ENCODE data around the gene EYS. TPM values are rescaled to one million over a fixed set of nuclear protein-coding genes. Genes with fewer than 3 reads are reported as not detected.

The EYS gene
- total RNA-seq, 1 donor from 2014 or later = 0.08 TPM

- no peak for DNase-seq
- Histone ChIP-seq H3K4me3 (no peak overlapping the region), H3K27me3 (ENCODE audit: low read depth) (no peaks in the 10 kb centered on the region), H3K4me1 (no peaks in the 10 kb centered on the region), H3K36me3 (no peaks in the 10 kb centered on the region), H3K9me3 (replicated peaks) (no peaks in the 10 kb centered on the region), H3K27ac (replicated peaks) (no peak overlapping the region)
- TF ChIP-seq CTCF (IDR thresholded peaks at IDR 0.05; ENCODE audit: borderline replicate concordance) = no peak
- intact Hi-C loops (cut with micrococcal nuclease) = no loop called here
Measured at GRCh38 chr6:64811119-64811518, 895.9 kb downstream of the EYS start.

GRCh38 chr6:64807785-64808184 lies 899.2 kb downstream of the EYS start:
- H3K27me3 ChIP-seq (ENCODE audit: low read depth) = no peaks in the 10 kb centered on the region
- H3K9me3 ChIP-seq (replicated peaks) = no peaks in the 10 kb centered on the region
- intact Hi-C loops (cut with micrococcal nuclease) = no loop called here
- no peak for DNase-seq
- no peak overlapping the region for H3K27ac ChIP-seq (replicated peaks)
- H3K4me1 ChIP-seq = no peaks in the 10 kb centered on the region
- no peak for TF ChIP-seq CTCF (IDR thresholded peaks at IDR 0.05; ENCODE audit: borderline replicate concordance)
- no peak overlapping the region for H3K4me3 ChIP-seq
- no peaks in the 10 kb centered on the region for H3K36me3 ChIP-seq

- DNase-seq = no peak
- TF ChIP-seq CTCF (IDR thresholded peaks at IDR 0.05; ENCODE audit: borderline replicate concordance) = no peak
- intact Hi-C loops (cut with micrococcal nuclease) = no loop called here
- no peak overlapping the region for H3K27ac ChIP-seq (replicated peaks)
- H3K36me3 ChIP-seq = no peaks in the 10 kb centered on the region
- no peaks in the 10 kb centered on the region for H3K9me3 ChIP-seq (replicated peaks)
- H3K4me3 ChIP-seq = no peak overlapping the region
- no peaks in the 10 kb centered on the region for H3K27me3 ChIP-seq (ENCODE audit: low read depth)
- H3K4me1 ChIP-seq = no peaks in the 10 kb centered on the region
Measured at GRCh38 chr6:64803470-64804166, 903.4 kb downstream of the EYS start.

- H3K4me1 ChIP-seq = no peaks in the 10 kb centered on the region
- no peaks in the 10 kb centered on the region for H3K27me3 ChIP-seq (ENCODE audit: low read depth)
- TF ChIP-seq CTCF (IDR thresholded peaks at IDR 0.05; ENCODE audit: borderline replicate concordance) = no peak
- H3K36me3 ChIP-seq = no peaks in the 10 kb centered on the region
- intact Hi-C loops (cut with micrococcal nuclease) = no loop called here
- H3K27ac ChIP-seq (replicated peaks) = no peak overlapping the region
- no peak for DNase-seq
- no peak overlapping the region for H3K4me3 ChIP-seq
- no peaks in the 10 kb centered on the region for H3K9me3 ChIP-seq (replicated peaks)
Measured at GRCh38 chr6:64792534-64792933, 914.5 kb downstream of the EYS start.

- Histone ChIP-seq H3K4me1 (no peaks in the 10 kb centered on the region), H3K36me3 (no peaks in the 10 kb centered on the region), H3K27ac (replicated peaks) (no peak overlapping the region), H3K9me3 (replicated peaks) (no peaks in the 10 kb centered on the region), H3K4me3 (no peak overlapping the region), H3K27me3 (ENCODE audit: low read depth) (no peaks in the 10 kb centered on the region)
- no peak for DNase-seq
- intact Hi-C loops (cut with micrococcal nuclease) = no loop called here
- TF ChIP-seq CTCF (IDR thresholded peaks at IDR 0.05; ENCODE audit: borderline replicate concordance) = no peak
Measured at GRCh38 chr6:64789476-64789875, 917.5 kb downstream of the EYS start.

Data from left ventricle myocardium inferior (tissue), 1 donor.